DMS 273 treated with DMSO at 0.1 percent for 48 hours (cell line): ENCODE results near the gene TMEM243.
"Not testable (repeated sequence)": the region's sequence is repeated elsewhere in the genome, so short reads cannot be mapped to it uniquely, and the experiment has no call there.

Experiments used
- DNase-seq: peaks from one replicate; lab custom pipeline; 2025; lab: John Stamatoyannopoulos, UW

The TMEM243 gene

DNA sequence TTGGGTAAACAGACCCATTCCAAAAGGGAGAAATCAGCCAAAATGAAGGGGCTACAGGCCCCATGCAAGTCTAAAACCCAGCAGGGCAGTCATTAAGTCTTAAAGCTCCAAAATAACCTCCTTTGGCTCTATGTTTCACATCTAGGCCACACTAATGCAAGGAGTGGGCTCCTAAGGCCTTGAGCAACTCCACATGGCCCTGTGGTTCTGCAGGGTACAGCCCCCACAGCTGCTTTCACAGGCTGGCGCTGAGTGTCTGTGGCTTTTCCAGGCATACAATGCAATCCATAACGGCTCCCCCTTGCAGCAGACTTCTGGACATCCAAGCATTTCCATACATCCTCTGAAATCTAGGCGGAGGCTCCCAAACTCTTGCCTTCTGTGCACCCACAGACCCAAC is 9.0 kb downstream of the TMEM243 start:
- no peak for DNase-seq

DNA sequence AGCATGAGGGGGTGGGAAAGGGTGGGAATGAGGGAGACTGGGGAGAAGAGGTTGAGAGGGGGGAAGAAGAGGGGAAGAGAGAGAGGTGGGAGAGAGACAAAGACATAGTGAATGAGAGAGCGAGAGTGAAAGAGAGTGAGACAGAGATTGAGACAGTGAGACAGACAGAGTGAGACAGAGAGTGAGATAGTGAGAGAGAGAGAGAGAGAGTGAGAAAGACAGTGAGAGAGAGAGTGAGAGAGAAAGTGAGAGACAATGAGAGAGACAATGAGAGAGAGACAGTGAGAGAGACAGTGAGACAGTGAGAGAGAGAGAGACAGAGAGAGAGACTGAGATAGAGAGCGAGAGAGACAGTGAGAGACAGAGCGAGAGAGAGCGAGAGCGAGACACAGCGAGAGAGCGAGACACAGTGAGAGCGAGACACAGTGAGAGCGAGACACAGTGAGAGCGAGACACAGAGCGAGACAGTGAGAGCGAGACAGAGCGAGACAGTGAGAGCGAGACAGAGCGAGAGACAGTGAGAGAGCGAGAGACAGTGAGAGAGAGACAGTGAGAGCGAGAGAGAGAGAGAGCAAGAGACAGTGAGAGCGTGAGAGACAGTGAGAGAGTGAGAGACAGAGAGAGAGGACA is 10.1 kb downstream of the TMEM243 start:
- DNase-seq = no peak

DNA sequence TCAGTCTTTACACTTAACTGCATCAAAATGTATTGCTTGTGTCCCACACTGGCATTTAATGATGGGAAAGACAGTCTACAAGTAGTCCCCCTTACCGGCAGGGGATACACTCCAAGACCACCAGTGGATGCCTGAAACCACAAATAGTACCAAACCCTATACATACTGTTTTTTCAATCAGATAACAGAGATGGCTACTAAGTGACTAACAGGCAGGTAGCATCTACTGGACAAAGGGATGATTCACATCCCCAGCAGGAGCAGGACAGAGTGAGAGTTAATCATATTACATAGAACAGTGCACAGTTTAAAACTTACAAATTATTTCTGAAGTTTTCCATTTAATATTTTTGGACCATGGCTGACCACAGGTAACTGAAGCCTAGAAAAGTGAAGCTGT is 13.2 kb downstream of the TMEM243 start:
- DNase-seq = no peak

DNA sequence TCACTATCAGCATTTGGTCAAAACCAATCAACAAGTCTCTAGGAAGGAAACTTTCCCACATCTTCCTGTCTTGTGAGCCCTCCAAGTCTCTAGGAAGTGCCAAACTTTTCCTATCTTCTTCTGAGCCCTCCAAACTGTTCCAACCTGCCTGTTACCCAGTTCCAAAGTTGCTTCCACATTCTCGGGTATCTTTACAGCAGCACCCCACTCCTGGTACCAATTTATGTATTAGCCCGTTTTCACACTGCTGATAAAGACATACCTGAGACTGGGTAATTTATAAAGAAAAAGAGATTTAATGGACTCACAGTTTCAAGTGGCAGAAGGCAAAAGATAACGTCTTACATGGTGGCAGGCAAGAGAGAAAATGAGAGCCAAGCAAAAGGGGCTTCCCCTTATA is 13.8 kb downstream of the TMEM243 start:
- DNase-seq = not testable (repeated sequence)

DNA sequence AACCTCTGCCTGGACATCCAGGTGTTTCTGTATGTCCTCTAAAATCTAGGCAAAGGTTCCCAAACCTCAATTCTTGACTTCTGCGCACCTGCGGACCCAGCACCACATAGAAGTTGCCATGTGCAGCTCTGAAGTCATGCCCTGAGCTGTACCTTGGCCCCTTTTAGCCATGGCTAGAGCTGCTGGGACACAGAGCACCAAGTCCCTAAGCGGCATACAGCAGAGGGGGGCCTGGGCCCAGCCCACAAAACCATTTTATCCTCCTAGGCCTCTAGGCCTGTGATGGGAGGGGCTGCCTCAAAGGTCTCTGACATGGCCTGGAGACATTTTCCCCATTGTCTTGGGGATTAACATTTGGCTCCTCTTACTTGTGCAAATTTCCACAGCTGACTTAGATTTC is 14.6 kb downstream of the TMEM243 start:
- no peak for DNase-seq

DNA sequence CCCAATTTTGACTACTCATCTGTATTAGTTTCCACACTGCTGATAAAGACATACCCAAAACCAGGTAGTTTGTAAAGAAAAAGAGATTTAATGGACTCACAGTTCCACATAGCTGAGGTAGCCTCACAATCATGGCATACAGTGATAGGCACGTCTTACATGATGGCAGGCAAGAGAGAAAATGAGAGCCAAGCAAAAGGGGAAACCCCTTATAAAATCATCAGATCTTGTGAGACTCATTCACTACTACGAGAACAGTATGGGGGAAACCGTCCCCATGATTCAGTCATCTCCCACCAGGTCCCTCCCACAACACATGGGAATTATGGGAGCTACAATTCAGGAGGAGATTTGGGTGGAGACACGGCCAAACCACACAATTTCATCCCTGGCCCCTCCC is 15.6 kb downstream of the TMEM243 start:
- not testable (repeated sequence) for DNase-seq

DNA sequence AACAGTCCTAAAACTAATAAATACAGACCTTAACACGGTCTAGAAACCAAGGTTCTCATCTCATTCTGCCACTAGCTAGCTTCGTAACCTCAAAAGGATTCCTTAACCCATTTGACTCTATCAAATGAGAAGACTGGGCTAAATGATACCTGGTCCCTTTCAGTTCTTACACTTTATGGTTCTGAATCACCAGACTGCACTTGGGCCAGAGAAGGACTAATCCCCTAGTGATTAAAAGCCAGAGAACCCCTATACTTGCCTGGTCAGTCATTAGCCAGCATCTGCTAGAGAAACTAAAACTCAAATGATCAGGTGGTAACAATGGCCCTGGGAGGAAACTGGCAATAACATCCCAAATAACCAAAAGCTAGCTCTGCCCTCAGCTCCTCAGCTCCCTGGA is 16.8 kb downstream of the TMEM243 start:
- DNase-seq = no peak

DNA sequence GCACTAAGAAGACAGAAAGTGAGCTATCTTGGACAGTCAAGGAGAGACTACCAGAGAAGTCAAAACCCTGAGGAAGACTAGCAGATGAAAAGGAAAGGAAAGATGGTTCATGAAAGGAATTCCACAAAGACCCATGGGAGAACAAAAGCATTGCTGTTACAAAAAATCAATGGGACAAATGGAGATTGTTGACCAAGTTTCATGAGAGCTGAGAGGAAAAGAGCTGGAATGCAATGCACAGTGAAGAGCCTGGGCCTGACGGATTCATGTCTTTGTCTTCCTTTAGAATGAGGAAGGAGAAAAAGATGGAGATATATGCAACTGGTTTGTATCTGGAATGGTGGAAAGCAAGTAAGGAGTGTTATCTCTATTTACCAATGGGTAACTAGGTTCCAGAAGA is 17.3 kb downstream of the TMEM243 start:
- no peak for DNase-seq

DNA sequence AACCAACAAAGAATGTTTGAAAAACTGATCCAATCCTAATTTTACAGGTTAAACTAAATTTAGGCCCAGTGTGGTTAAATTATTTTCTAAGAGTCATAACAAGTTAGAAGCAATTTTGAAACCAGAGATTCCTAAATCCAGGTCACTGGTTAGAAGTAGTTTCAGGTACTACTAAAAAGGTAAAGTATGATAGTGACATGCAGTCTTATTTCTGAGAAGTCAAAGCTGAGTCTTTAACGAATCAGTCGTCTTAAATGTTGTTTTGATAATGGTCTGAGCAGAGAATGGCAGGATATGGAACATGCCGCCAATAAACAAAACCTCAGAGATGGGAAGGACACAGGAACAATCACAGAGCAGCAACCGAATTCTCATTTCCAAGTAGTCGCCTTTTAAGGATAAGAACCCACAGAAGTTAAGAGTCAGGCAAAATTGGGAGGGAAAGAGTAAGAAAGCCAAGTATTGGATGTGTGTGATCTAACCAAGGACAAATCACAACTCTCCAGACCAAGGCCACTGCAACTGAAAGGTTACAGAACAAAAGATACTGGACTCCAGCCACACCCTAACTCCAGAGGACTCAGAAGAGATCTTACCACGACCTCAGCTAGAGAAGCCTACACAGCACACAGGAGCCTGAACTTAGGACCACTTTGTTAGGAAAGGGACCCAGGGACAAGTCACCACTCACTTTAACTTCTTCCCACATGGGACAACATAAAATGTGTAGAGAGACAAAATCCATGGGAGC is 19.7 kb downstream of the TMEM243 start:
- DNase-seq = no peak

DNA sequence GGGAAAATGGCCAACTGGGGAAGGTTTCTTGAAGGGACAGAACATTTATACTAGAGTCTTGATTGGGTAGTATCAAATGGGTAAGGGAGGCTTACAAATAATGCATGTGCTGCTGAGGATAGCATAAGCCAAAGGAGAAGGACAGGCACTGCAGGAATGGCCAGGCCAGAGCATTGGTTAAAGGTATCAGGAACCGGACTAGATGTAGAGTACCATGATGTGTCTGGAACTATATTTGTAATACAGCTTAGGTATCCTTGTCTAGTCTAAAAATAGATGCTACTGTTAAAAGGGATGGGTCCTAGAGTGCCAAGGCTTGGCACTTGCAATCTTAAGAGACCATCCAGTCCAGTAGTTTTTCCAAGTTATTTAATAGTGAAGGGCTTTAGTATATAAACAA is 20.3 kb downstream of the TMEM243 start:
- DNase-seq = no peak

DNA sequence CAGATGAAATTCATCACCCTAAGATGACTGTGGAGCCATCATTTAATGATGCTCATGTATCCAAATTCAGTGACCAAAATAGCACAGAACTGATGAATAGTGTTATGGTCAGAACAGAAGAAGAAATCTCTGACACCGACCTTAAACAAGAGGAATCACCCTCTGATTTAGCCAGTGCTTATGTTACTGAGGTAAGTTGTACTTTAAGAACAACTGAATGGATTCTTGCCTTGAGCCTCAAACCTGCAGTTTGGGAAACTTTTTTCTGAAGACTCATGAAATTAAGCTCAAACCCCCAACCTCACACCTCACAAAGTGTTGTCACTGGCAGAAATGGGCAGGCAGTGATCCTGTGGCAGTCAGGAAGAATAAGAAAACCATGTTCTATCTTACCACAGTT is 25.6 kb downstream of the TMEM243 start:
- no peak for DNase-seq

DNA sequence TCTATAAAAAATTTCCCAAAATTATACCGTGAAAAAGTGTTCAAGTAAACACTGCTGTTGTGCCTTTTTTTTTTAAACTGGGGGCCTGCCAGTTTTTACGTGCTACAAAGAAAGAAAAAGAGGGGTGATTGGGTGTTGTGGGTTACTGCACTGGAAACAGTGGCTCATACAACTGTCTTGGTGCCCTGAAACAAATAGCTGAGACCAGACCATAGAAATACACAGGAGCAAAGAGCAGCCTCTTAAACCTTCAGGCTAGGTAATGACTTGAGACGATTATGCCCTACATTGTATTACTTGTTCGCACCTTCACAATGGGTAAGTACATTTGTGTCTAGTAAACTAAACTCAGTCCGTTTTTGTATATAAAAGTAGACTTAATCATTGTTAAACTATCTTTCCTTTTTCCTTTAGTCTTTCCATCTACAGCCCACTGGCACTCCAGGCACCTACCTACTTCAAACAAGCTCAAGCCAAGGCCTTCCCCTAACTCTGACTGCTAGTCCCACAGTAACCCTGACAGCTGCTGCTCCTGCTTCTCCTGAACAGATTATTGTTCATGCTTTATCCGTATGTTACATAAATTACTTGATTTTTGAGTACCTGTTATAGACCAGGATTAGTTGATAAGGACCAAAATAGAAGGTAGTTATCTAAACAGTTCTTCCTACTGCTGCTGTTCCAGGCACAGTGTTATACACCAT is 26.6 kb downstream of the TMEM243 start:
- no peak for DNase-seq

DNA sequence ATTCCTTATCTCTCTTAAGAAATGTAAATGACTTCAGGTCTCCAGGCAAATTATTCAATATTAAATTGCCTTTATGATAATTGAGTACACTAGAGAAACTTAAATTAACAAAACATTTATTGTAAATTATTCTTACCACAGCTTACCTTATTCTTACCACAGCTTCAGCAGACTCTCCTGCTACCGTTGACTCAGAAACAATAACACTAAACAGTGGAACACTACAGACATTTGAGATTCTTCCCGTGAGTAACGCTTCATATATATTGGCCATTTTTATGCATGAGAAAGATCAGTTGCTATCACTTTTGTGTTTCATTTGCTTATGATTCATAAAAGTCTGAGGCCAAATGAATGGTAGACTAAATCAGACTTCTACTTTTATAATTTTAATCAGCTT is 28.7 kb downstream of the TMEM243 start:
- no peak for DNase-seq

DNA sequence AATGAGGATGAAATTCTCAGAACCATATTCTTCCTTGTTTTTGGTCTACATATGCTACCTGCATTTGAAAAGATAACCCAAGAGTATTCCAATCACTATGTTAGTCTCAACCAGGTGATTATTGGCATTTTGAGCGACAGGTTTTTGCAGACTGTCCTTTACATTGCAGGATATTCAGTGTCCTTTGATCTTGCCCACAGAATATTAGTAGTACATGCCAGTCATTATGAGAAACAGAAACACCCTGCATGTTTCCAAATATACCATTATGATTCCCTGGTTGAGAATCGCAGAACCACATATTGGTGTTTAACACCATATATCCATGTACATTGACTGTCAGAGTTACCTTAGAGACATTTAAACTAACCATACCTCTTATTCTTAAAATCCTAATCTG is 30.6 kb downstream of the TMEM243 start:
- no peak for DNase-seq

DNA sequence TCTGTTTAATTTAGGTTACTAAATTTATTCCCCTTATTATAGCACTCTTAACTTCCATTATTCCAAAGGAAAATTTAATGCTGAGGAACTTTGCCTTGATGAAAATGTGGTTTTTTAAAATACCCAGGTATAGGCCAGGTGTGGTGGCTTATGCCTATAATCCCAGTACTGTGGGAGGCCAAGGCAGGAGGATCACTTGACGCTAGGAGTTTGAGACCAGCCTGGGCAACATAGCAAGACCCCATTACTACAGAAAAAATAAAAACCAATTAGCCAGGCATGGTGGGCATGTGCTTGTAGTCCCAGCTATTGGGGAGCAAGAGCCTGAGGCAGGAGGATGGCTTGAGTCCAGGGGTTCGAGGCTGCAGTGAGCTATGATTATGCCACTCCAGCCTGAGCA is 32.4 kb downstream of the TMEM243 start:
- DNase-seq = no peak

DNA sequence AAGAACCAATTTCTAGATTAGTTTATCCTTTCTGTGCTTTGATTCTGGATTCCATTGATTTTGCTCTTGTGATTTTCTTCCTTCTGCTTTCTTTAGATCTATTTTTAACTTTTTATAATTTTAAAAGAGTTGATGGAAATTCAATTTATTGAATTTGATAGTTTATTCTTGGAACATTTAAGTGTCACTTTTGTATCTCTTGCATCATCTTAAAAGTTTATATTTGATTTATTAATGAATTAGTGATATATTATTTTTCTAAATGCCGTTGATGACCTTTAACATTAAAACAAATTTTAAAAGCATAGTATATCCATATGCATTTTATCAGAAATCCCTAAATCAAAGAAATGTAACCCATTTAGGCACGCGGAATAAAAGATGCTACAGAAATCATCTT is 40.4 kb downstream of the TMEM243 start:
- no peak for DNase-seq

DNA sequence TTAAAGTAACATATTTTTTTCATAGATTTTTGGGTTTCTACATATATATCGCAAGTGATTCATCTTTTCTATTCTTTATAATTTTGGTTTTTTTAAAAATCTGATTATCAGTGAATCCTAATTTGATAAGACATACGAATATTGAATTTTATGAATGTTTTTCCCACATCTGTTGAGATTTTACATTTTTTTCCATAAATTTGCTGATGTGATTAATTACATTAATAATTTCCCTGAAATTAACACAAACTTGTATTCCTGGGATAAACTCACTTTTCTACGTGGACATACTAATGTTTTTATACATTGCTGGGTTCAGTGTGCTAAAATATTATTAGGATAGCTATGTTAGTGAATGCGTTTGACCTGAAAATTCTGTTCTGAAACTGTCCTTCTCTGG is 41.2 kb downstream of the TMEM243 start:
- no peak for DNase-seq

DNA sequence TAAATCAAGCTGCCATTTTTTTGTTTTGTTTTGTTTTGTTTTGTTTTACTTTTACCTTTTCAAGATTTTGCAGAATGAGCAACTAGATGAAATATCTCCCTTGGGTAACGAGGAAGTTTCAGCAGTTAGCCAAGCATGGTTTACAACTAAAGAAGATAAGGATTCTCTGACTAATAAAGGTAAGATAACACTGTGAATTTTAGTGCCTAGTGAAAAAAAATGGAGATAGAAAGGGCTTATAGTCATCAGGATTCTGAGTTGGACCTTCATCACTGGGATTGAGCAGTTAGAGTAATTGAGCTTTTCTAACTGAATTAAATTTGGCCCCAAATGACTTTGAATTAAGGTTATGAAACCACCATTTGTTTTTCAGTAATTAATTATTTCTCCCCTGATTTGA is 46.1 kb downstream of the TMEM243 start:
- DNase-seq = no peak

DNA sequence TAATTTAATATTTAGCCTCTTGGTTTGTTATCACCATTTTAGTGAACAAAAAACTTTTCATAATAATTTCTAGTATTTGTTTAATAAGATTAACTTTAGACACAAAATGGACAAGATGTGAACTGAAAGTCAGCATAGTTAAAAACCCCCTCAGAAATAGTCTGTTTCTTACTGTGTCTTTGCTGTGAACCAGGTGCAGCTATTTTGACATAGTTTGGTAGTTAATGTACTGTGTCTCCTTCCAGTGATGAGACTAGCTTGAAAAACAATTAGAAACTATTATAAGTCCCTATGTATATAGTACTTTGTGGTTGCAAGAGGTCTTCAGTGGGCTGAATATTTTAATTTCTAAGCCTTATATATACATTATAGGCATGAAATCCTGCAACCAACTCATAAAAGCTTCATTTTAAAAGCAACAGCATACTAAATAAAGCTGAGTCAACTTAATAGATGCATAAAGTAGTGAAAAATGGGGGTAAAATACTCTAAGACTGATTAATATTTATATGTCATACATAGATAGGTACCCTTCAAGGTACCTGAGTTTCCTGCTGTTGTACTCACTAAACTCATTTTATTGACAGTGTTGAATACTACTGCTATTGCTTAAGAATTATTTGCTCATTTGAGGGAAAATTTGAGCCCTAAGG is 48.1 kb downstream of the TMEM243 start:
- DNase-seq = no peak

DNA sequence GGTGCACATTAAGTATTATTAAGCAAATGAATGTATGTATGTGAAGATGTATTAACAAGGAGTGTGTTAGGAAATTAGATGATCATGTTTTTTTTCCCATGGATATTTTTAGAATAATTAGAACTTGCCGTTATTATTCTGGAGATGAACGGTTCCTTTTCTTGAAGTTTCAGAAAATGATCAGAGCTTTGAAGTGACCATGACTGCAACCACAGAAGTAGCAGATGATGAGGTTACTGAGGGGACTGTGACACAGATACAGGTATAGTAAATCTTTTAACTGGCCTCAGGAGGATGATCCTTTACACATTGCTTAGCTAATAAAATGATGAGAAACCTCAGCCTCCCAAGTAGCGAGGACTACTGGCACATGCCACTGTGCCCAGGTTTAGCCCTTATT is 48.7 kb downstream of the TMEM243 start:
- DNase-seq = no peak

DNA sequence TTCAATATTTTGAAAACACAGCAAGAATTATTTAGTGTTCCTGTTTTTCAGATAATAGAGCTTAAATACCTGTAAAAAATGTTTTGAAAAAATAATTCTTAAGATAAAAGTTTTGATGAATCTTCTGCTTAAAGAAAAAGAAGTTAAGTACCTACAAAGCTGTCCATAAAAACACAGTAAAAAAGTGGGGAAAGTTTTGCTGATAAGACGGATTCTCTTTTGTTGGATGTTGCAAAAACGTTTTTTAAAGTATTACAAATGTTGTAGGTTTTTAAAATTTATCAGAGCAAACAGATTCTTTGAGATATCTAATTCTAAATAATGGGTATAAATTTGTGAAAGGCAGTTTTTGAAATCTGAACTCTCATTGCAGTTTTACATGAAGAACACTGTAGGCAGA is 55.1 kb downstream of the TMEM243 start:
- DNase-seq = no peak

DNA sequence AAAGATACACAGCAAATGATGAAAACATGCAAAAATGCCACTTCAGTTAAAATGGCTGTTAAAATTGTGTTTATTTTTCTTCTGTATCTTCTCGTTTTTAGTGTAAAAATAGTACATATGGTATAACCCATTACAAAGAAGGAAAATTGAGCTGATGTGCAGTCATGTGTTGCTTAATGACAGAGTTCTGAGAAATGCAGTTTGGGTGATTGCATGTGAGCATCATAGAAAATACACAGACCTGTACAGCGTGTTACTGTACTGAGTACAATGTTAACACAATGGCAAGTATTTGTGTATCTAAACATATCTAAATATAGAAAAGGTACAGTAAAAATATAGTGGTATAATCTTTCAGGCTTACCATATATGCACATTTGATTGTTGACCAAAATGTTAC is 60.0 kb downstream of the TMEM243 start:
- no peak for DNase-seq

DNA sequence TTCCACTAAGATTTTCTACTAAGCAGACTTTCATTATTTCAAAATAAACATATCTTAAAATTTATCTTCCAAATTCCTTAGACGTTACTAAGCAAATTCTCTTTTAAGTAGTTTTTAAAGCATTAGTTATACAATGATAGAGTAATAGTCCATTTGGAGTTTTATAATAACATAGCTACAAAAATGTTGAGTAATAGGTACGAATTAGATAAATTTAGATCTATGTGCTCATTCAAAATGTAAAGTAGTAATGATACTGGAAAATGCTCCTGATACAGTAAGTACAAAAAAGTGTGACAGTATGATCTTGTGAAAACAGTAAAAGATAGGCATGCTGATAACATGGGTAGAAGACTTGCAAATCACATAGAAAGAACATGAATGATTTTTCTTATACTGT is 62.8 kb downstream of the TMEM243 start:
- DNase-seq = no peak
